HG03469 (cell line): ENCODE results near the gene GAB1.
A peak's percentile ranks its signal among the peaks of the same experiment; 100 is the strongest.

Source experiments
- ATAC-seq: cut with Tn5 transposase; IDR thresholded peaks from one replicate; pipeline ENCODE4 v1.9.1; 2021; ENCODE audit warnings: mild to moderate bottlenecking, moderate library complexity, moderate number of reproducible peaks; ENCODE audit not compliant: unreplicated experiment

Gene GAB1

DNA sequence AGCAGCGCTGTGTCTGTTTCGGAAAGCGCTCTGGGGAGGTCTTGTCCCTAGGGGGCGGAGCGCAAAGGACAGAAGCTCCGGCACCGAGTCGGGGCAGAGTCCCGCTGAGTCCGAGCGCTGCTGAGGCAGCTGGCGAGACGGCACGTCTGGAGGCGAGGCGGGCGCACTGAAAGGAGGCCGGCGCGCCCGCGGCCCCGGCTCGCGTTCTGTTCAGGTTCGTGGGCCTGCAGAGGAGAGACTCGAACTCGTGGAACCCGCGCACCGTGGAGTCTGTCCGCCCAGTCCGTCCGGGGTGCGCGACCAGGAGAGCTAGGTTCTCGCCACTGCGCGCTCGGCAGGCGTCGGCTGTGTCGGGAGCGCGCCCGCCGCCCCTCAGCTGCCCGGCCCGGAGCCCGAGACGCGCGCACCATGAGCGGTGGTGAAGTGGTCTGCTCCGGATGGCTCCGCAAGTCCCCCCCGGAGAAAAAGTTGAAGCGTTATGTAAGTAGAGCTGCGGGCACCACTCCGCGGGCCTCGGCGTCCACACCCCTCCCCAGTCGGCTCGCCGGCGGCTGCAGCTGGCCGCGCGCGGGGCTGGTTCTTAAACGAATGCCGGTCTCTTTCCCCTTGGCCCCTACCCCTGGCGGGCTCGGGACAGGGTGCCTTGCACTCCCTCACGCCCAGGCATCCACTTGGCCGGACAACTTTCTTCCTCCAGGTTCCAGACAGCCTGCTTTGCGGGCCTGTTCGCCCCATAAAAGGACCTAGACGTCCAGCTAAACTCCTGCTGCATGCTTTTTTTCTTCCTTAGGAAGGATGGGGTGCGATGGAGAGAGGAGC lies at the start of gene GAB1:
GAB1 (plus strand) TSS at position 96 of the 819 bp plus-strand sequence; CDS start at position 409, 313 bp downstream.
- ATAC-seq = peak; percentile 58

DNA sequence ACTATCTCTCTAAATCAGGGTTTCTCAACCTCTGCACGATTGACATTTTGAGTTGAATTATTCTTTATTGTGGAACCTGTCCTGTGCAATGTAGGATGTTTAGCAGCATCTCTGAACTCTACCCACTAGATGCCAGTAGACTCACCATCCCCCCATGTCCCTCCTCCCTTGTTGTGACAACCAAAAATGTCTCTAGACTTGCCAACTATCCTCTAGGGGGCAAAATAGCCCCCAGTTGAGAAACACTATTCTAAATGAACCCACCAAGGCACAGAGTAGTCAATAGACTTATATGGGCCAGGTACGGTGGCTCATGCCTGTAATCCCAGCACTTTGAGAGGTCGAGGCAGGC lies 49.1 kb upstream of the GAB1 start:
- no peak for ATAC-seq

DNA sequence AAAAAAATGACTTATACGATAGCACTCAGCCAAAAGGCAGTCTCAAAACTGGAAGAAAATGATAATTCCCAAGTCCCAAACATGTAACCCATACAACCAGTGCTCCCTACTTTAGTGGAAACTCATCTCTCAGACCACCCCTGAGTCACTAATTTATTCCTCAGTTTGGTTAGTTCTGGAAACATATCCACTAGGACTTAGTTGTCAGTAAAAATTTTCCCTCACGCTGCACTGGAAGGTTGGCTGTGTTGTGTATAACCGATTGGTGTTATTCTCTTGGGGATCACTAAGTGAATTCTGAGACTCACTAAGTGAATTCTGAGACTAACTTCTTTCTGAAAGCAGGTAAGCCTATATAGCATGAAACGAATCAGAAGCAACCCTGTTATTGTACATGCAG lies 48.5 kb upstream of the GAB1 start:
- ATAC-seq = no peak

DNA sequence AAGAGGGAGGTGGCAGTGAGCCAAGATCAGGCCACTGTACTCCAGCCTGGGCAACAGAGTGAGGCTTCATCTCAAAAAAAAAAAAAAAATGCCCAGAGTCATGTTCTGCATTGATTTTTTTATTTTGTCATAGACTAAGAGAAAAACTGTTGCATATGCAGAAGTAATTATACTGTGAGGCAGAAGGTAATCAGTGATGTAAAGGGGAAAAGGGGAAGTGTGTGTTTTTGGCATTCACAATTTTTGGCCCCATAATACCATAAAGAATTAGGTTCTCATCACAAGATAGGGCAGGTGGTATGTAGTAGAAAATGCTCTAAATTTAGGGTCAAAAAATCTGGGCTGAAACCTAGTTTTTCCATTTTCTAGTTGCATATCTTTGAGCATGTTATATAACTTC lies 47.3 kb upstream of the GAB1 start:
- ATAC-seq = no peak

DNA sequence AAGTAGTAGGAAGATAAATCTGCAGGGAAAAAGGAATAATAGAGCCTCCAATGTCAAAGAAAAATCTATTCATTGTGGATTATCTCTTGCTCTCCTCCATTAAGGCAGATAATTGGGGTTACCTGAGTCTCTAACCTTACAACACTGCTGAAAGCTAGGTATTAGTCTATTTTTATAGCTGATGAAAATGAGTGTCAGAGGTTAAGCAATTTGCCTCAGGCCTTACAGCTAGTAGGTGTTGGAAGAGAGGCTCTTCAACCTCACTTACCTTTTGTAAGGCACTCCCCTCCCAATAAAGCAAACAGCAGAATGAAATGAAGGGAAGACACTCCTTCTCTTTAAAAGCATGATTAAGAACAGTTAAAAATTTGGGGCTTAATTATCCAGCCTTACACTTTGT lies 45.4 kb upstream of the GAB1 start:
- ATAC-seq = no peak

DNA sequence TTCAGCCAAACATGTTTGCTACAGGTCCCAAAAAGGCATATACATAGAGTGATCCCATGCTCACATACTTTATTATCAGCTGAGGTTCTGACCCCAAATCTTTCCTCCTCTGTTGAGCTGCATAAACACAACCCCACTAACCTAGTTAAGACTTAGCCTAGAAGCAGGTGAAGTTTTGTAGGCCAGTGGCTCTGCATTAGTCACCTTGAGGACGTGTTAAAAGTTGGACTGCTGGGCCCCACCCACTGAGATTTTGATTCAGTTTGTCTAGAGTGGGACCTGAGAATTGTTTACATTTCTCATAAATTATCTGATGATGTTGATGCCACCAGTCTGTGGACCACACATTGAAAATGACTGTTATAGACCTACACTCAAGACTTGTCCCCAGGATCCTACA lies 43.8 kb upstream of the GAB1 start:
- no peak for ATAC-seq

DNA sequence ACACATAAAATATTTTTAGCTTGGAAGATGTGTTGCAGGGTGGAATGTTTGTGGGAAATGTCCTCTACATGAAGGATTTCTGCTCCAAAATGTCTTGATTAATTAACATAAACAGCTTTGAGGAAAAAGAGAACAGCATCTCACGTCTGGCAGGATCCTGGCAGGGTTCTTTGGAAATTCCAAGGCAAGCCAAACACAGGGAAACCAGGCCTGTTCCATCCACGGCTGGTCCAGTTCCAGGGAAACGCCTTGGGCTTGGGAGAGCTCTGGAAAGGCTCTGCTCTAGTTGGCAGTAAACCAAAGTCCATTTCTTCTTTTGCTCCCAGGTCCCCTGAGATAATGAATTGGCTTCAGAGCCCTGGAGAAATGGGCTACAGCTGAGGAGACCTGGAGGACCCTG lies 42.4 kb upstream of the GAB1 start:
- no peak for ATAC-seq

DNA sequence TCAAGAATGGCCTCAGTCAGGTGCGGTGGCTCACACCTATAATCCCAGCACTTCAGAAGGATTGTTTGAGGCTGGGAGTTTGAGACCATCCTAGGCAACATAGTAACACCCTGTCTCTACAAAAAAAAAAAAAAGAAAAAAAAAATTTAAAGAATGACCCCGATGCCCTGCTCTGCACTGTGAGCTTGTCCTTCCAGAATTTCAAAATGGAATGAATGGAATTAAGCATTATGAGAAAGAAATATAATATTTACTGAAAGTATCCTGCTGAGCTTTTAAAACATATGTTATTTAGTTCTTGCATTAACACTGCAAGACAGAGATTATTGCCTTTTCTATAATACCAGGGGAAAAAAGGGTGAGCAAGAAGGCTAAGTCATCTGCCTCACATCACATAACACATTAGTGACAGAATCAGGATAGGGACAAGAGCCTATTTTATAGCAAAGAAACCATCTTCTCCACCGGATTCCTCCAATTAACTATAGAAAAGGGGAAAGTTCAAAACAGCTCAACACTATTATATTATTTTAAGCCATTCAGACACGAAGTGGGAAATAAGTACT lies 41.9 kb upstream of the GAB1 start:
- no peak for ATAC-seq

DNA sequence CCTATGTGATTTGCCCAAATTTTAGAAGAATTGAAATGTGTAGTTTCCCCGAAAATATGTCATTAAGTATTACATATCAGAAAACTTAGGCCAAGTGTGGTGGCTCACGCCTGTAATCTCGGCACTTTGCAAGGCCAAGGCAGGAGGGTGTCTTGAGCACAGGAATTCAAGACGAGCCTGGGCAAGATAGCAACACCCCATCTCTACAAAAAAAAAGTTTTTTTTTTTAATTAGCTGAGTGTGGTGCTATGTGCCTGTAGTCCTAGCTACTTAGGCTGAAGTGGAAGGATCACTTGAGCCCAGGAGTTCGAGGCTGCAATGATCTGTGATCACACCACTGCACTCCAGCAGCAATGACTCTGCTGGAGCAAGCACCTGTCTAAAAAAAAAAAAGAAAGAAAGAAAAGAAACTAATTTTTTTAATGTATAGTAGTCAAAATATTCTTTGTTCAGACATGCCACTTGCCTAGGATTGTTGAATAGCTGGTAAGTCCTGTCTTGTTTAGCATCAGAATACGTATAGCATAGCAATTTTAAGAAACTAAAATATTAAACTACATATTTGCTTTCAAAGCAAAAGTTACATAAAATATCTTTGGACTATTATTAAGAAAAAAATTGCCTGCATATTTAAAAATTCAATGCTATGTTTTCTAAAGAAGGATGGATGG lies 40.1 kb upstream of the GAB1 start:
- ATAC-seq = no peak

DNA sequence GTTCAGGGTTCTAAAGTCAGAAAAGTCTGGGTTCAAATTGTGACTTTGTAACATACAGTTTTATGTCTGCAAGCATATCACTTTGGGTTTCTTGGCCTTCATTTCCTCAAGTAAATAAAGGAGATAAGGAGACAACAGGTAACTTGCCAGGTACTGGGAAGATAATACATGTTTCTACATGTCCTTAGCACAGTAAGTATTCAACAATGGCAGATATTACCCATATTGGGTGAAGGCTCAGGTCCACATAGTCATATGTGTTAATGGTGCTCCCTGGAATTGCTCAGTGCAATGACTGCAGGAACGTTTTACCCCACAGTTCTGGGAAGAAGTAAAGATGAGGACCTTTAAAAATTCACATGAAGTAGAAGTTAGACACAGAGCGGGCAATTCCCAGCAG lies 35.8 kb upstream of the GAB1 start:
- ATAC-seq = no peak

DNA sequence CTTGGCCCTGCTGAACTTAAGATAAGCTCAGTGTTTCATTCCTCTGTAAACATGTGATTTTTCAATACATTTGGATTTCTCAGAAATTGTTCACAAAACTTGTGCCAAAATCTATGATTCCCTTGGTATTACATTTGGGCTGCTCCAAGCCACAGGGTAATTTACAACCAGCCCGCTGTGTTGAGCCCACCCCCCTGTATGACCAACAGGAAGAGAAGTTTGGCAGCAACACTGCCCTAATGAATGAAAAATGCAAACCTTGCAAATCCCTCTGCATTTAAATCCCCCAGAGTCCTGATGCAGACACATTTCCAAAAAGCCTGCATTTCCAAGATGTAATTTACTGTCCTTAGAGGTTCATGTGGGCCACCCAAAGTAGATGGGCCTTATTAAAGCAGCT lies 34.1 kb upstream of the GAB1 start:
- no peak for ATAC-seq

DNA sequence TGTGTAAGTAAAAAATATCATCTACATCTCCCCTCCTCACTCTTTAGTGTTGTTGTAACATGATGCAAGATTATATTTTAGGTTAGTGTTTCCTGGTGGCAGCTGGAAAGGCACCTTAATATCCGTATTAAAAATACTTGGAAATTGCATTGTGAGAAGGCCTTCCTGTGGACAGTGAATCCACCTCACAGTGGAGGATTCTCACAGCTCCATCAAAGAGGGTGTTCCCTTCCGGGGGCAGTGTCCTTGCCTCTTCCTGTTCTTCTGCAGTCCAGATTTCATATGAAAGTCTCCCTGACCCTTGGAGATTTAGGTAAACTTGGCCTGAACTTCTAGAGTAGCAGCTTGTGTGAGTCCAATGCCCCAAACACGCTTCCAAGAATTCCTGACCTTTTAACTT lies 29.9 kb upstream of the GAB1 start:
- no peak for ATAC-seq

DNA sequence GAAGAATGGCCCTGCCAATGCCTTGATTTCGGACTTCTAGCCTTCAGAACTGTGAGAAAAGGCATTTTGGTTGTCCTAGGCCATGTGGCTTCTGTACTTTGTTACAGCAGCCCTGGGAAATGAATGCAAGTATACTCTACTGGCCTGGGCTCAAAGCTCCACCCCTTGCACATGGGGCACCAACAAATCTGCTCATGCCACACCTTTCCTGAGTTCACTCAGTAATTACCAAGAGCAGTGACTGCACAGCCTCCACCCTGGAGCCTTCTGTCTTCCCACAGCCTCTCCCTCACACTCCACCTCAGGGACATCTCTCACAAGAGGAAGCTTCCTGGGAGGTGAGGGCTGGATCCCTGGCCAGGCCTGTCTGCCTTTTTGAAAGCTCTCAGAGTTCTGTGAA lies 29.1 kb upstream of the GAB1 start:
- no peak for ATAC-seq

DNA sequence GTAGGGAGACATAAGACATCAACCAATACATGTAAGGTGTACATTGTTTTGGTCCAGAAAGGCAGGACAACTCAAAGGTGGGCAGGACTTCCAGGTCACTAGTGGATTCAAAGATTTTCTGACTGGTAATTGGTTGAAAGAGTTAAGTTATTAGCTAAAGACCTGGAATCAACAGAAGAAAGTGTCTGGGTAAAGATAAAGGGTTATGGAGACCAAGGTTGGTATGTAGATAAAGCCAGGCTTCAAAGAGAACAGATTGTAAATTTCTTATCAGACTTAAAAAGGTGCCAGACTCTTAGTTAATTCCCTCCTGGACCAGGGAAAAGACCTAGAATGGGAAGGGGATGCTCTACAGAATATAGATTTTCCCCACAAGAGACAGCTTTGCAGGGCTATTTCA lies 28.3 kb upstream of the GAB1 start:
- no peak for ATAC-seq

DNA sequence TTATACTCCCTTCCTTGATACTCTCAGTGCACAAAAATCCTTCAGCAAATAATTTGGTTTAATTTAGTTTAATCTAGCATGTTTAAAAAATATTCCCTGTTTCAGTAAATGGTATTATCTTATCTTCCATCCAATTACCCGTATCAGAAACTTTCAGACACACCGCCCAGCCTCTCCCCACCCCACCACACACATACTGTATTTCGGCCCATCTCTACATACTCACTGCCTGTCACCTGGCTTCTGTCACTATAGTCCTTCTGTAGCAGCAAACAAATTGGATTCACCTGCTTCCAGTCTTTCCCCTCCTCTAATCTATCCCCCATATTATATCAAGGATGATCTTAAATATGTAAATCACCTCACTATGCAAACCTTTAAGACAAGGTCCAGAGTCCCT lies 24.8 kb upstream of the GAB1 start:
- no peak for ATAC-seq

DNA sequence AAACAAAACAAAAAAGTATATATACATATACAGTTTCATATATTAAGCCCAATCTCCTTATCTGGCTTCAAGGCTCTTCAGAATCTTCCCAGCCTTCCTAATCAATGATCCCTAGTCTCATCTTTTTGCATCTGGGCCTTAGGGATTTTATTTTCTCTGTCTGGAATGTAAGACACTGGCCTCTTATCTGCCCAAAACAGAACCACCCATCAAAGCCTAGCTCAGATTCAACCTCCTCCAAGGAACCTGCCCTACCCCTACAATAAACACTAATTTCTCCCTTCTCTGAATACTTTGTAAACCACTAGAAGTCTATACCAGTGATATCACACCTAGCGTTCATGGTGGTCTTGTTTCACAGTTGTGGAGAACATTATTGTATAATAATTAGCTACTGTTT lies 23.2 kb upstream of the GAB1 start:
- ATAC-seq = no peak

DNA sequence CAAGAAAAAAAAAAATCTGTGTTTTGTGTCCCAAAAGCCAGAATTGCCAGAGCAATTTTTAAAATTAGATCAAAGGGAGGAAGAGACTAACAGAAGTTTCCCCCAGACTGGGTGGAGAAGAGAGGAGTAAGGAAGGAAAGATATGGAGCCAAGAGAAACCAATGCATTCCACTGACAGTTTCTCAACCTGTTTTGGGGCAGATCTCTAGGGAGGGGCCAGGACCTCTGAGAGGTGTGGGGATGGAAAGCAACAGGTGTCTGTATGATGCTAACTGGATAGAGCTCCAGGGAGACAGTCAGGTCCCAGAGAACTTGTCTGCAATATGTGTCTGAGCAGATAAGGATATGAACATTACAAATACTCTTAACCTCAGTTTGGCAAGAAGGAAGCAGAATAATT lies 22.7 kb upstream of the GAB1 start:
- ATAC-seq = no peak

DNA sequence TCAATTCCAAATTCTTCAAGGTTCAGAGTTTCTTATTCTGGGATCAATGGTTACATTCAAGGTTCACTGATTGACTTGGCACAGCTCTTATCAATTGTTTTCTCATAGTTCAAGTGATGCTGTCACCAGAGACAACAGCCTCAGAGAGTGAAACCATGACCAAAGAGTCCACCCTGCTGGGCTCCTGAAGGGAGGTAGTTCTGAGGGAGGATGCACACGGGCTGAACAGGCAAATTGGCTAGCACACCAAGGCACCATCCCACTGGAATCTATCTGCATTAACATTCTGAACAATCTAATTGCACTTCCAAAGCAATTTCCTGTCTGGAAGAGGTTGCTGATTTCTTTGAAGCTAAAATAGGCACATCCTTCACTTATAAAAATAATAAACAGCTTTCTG lies 16.6 kb upstream of the GAB1 start:
- ATAC-seq = no peak

DNA sequence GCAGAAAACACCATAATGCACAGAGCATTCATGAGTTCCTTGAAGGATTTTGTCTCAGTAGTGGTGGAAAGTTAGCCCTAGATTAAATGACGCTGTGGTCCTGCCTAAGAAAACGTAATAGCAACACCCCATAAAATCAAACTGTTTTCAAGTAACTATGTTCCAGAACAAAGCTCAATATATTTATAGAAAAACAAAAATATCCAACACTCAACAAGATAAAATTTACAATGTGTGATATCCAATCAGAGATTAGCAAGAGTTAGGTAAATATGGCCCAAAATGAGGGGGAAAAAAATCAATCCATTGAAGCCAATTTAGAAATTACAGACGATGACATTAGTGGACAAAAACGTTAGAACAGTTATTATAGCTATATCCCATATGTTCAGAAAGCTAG lies 9.9 kb upstream of the GAB1 start:
- no peak for ATAC-seq

DNA sequence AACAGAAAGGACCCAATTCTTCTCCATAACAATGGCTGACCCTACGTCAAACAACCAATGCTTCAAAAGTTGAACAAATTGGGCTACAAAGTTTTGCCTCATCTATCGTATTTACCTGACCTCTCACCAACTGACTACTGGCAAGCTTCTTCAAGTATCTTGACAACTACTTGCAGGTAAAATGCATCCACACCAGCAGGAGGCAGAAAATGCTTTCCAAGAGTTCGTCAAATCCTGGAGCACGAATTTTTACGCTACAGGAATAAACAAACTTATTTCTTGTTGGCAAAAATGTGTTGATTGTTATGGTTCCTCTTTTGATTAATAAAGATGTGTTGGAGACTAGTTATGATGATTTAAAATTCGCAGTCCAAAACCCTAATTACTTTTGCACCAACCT lies 6.7 kb upstream of the GAB1 start:
- ATAC-seq = no peak

DNA sequence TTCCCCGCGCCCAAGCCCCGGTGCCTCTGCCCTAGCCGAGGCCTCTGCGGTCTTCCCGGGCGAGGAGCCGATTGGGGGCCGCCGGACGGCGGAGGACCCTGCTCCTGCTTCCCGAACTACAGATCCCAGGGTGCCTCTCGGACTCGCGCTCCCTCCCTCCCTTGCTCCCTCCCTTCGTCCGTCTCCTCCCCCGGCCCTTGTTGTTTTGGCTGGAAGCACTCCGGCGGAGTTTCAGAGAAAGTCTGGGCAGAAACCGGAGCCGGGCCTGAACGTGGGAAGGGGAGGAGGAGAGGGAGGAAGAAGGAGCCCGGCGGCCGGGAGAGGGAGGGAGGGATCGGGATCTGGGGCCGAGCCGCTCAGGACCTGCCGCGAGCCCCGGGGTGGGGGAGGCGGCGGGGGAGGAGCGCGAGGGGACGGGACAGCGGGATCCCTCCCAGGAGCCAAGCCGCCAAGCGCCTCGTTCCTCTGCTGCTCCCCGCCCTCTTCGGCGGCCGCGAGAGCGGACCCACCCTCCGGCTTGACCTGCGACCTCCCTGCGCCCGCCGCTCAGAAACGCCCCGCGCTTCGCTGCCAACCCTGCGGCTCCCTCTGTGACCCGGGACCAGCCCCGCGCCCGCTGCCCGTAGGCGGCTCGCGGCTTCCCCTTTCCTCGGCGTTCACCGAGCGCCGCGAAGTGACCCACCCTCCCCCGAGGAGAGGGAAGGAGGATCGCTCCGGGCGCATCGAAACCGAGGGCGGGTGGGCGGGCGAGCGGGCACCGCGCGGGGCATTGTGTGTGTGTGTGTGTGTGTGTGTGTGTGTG lies 496 bp upstream of the GAB1 start:
- peak; percentile 33 for ATAC-seq
